Measurements from ENCODE around the gene DCUN1D2.

The DCUN1D2 gene

GRCh38 chr13:113470073-113470472 is 20.4 kb downstream of the DCUN1D2 start:
- no peak for TF ChIP-seq CTCF (IDR thresholded peaks at IDR 0.05; ENCODE audit: low read depth, low read length)
- Histone ChIP-seq H3K4me1 (no peaks in the 10 kb centered on the region), H3K36me3 (peaks cover 51% of the 10 kb centered on the region), H3K4me3 (ENCODE audit: low read depth, low read length) (no peak overlapping the region), H3K9me3 (no peaks in the 10 kb centered on the region), H3K27me3 (no peaks in the 10 kb centered on the region)
- DNase-seq: no peak

- Histone ChIP-seq H3K27me3 (no peaks in the 10 kb centered on the region), H3K36me3 (peaks cover 46% of the 10 kb centered on the region), H3K4me1 (no peaks in the 10 kb centered on the region), H3K9me3 (no peaks in the 10 kb centered on the region), H3K4me3 (ENCODE audit: low read depth, low read length) (no peak overlapping the region)
- no peak for DNase-seq
- TF ChIP-seq CTCF (IDR thresholded peaks at IDR 0.05; ENCODE audit: low read depth, low read length): no peak
Observed at GRCh38 chr13:113469582-113469981, 20.9 kb downstream of the DCUN1D2 start.

GRCh38 chr13:113468472-113469201 is 21.9 kb downstream of the DCUN1D2 start:
- no peak for TF ChIP-seq CTCF (IDR thresholded peaks at IDR 0.05; ENCODE audit: low read depth, low read length)
- H3K36me3 ChIP-seq: peaks cover 36% of the 10 kb centered on the region
- H3K9me3 ChIP-seq: no peaks in the 10 kb centered on the region
- H3K27me3 ChIP-seq: no peaks in the 10 kb centered on the region
- H3K4me1 ChIP-seq: no peaks in the 10 kb centered on the region
- no peak for DNase-seq
- H3K4me3 ChIP-seq (ENCODE audit: low read depth, low read length): no peak overlapping the region

- H3K36me3 ChIP-seq: peaks cover 32% of the 10 kb centered on the region
- no peaks in the 10 kb centered on the region for H3K27me3 ChIP-seq
- no peaks in the 10 kb centered on the region for H3K4me1 ChIP-seq
- no peak for TF ChIP-seq CTCF (IDR thresholded peaks at IDR 0.05; ENCODE audit: low read depth, low read length)
- H3K4me3 ChIP-seq (ENCODE audit: low read depth, low read length): no peak overlapping the region
- no peaks in the 10 kb centered on the region for H3K9me3 ChIP-seq
- no peak for DNase-seq
Observed at GRCh38 chr13:113468029-113468428, 22.5 kb downstream of the DCUN1D2 start.

- no peak for TF ChIP-seq CTCF (IDR thresholded peaks at IDR 0.05; ENCODE audit: low read depth, low read length)
- Histone ChIP-seq H3K36me3 (peaks cover 35% of the 10 kb centered on the region), H3K4me3 (ENCODE audit: low read depth, low read length) (no peak overlapping the region), H3K4me1 (no peaks in the 10 kb centered on the region), H3K27me3 (no peaks in the 10 kb centered on the region), H3K9me3 (no peaks in the 10 kb centered on the region)
- DNase-seq: no peak
Observed at GRCh38 chr13:113466383-113466782, 24.1 kb downstream of the DCUN1D2 start.

- Histone ChIP-seq H3K9me3 (no peaks in the 10 kb centered on the region), H3K36me3 (peaks cover 43% of the 10 kb centered on the region), H3K4me1 (no peaks in the 10 kb centered on the region), H3K27me3 (no peaks in the 10 kb centered on the region), H3K4me3 (ENCODE audit: low read depth, low read length) (no peak overlapping the region)
- DNase-seq: no peak
- TF ChIP-seq CTCF (IDR thresholded peaks at IDR 0.05; ENCODE audit: low read depth, low read length): no peak
Observed at GRCh38 chr13:113465300-113465699, 25.2 kb downstream of the DCUN1D2 start.

Measured in BE2C (cell line).